Choroid plexus epithelial cell (primary cell): ENCODE data around the gene C20orf173.

Experiments used
- DNase-seq: peaks from one replicate; pipeline ENCODE4 v3.0.0-alpha.2; 2010; ENCODE audit warnings: low read depth
- H3K4me3 ChIP-seq: 2 replicates; pipeline ENCODE4 v1.5.1; 2011; ENCODE audit warnings: low read depth, mild to moderate bottlenecking, control low read depth, low read length, moderate library complexity
- TF ChIP-seq, protein P1 (sequence below): conservative IDR thresholded peaks from 2 replicates; pipeline ENCODE4 v1.5.1; 2011; ENCODE audit warnings: low read depth, mild to moderate bottlenecking, control low read depth, inconsistent platforms, low read length, moderate library complexity

Gene C20orf173

DNA sequence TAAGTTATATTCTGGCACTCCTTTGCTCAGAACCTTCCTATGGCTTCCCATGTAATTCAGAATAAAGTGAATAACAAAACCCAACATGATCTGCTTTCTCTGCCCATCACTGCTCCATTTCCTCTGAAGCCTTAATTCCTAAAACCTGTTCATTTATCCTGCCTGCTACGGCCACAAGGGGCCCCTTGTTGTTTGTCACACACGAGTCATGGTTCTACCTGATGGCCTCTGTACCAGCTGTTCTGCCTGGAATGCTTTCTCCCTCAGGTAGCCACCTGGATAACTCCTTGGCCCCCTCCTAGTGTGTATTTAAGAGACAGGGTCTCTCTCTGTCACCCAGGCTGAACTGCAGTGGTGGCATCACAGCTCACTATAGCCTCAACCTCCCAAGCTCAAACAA, 39.2 kb upstream of the C20orf173 start:
- no peak for DNase-seq
- no peak overlapping the region for H3K4me3 ChIP-seq
- TF ChIP-seq, protein P1, sequence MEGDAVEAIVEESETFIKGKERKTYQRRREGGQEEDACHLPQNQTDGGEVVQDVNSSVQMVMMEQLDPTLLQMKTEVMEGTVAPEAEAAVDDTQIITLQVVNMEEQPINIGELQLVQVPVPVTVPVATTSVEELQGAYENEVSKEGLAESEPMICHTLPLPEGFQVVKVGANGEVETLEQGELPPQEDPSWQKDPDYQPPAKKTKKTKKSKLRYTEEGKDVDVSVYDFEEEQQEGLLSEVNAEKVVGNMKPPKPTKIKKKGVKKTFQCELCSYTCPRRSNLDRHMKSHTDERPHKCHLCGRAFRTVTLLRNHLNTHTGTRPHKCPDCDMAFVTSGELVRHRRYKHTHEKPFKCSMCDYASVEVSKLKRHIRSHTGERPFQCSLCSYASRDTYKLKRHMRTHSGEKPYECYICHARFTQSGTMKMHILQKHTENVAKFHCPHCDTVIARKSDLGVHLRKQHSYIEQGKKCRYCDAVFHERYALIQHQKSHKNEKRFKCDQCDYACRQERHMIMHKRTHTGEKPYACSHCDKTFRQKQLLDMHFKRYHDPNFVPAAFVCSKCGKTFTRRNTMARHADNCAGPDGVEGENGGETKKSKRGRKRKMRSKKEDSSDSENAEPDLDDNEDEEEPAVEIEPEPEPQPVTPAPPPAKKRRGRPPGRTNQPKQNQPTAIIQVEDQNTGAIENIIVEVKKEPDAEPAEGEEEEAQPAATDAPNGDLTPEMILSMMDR, result peak; percentile 33

DNA sequence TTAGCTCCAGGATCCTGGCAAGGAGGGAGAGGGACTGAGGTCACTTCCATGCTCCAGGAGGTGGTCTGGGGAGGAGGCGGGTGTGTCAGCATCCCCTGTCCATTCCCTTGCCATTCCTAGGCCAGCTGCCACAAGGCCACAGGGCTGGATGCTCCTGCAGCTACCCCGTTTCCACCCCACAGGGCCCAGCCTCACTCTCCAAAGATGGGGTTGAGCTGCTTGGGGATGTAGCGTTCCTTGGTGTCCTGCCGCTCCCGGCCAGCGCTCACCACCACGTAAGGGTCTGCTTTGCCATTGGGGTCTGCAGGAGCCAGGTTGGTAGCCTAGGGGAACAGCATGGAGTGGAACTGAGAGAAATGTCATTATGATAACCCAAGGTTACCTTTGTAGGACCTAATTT, 35.5 kb upstream of the C20orf173 start:
- TF ChIP-seq, protein P1, result no peak
- no peak overlapping the region for H3K4me3 ChIP-seq
- no peak for DNase-seq

DNA sequence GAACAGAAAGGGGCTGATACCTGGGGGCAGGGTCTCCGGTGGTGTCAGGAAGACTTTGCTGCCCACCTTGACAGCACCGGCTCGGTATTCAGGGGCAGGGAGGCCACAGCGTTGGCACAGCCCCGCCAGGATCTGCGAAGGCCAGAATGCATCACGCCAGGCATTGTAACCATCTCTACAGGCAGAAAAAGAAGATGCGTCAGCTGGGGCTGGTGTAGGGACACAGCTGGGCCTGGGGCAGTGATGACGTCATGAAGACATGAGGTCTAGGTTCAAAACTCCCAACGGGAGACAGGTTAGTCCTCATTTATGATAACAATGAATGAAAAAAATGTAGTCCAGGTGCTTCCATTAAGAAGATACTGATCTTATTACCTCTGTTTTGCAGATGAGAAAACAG, 34.4 kb upstream of the C20orf173 start:
- no peak for DNase-seq

DNA sequence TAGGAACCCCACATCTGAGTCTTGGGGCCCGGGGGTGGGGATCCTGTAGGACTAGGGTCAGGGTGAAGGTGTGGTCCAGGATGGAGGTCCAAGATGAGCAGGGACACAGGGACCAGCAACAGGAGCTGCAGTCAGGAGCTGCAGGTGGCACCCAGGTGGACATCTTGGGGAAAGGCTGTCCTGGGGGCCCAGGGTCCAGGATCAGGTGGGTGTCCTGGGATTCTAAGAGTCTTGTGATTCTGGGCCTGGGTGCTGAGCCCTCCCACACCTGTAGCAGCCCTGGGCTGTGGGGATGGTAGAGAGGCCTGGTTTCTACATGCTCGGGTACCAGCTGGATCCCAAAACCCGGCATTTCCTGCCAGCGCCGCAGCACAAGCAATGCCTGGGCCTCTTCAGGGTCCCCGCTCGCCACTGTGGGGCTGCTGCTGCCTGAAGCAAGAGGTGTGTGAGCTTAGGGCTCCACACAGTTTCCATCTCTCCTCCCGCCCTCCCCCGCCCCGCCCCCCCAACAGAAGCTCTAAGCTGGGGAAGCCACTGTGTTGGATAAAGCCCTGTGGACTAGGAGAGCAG, 33.2 kb upstream of the C20orf173 start:
- TF ChIP-seq, protein P1, result no peak
- no peak for DNase-seq
- H3K4me3 ChIP-seq, result no peak overlapping the region

More for the DNA sequence above, 34.4 kb upstream of the C20orf173 start:
- TF ChIP-seq, protein P1, result no peak
- H3K4me3 ChIP-seq, result no peak overlapping the region

DNA sequence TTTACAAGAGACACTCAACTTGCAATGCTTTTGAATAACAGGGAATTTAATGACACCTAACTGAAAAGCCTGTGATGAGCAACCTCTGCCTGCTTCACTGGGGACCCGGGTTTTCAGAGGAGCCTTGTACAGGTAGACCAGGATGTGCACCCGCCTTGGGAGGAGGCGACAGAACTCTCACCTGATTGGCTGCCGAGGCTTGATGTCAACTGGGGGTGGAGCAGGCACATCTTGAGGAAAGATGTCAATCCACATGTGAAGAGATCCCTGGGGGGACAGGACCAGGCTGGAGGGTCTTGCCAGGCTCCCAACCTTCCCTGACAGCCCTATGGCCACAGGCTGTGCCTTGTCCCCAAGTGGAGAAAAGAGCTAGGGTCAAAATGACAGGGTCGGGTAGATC, 32.2 kb upstream of the C20orf173 start:
- TF ChIP-seq, protein P1, result no peak
- H3K4me3 ChIP-seq, result no peak overlapping the region
- DNase-seq, result no peak

DNA sequence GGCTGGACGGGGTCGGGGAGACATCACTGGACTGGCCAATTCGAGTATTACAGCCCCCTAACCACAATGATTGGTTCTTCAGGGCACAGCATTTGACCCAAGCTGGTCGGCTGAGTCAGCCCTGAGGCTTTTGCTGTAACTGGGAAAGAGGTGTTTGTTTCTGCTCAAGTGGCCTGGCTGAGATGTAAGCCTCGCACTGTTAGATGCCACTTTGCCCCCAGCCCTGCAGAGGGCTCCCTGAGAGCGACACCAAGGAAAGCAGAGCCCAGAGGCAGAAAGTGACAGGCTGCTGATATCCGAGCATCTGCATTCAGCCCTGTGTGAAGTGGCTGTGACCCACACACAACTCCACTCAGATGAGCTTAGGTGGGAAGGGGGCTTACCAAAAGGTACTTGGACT, 31.8 kb upstream of the C20orf173 start:
- H3K4me3 ChIP-seq, result no peak overlapping the region
- peak; percentile 64 for DNase-seq
- TF ChIP-seq, protein P1, result peak; percentile 44

DNA sequence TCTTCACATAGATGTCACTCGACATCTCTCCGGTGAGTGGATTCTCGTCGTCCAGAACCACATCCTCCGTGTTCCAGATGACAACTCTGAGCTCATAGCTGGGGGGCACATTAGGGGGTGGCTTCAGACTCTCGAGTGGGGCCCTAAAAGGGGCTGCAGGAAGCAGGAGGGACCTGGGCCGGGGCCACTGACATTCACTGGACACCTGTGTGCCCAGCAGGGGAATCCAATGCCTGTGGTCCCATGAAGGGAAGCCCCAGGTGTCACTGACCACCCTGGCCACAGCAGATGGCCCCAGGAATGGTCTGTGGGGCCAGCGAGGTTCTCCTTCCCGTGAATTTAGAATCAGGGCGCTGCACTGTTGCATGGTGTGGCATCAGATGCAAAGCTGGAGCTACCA, 31.1 kb upstream of the C20orf173 start:
- TF ChIP-seq, protein P1, result no peak
- no peak for DNase-seq
- H3K4me3 ChIP-seq, result no peak overlapping the region
